ENCODE data around the gene ERGIC1.

- TF ChIP-seq EZH2phosphoT487 (IDR thresholded peaks at IDR 0.05; ENCODE audit: unreplicated experiment) = no peak
- no peak for TF ChIP-seq CTCF (conservative IDR thresholded peaks at IDR 0.05; ENCODE audit: low read depth in 2 of 2)
- TF ChIP-seq EZH2 (IDR thresholded peaks at IDR 0.05; ENCODE audit: low read depth, unreplicated experiment) = no peak
- TF ChIP-seq POLR2AphosphoS5 (IDR thresholded peaks at IDR 0.05; ENCODE audit: low read depth) = no peak
- no peak for TF ChIP-seq STAT1 (IDR thresholded peaks at IDR 0.05; ENCODE audit: unreplicated experiment)
- TF ChIP-seq, protein P1, sequence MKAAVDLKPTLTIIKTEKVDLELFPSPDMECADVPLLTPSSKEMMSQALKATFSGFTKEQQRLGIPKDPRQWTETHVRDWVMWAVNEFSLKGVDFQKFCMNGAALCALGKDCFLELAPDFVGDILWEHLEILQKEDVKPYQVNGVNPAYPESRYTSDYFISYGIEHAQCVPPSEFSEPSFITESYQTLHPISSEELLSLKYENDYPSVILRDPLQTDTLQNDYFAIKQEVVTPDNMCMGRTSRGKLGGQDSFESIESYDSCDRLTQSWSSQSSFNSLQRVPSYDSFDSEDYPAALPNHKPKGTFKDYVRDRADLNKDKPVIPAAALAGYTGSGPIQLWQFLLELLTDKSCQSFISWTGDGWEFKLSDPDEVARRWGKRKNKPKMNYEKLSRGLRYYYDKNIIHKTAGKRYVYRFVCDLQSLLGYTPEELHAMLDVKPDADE (IDR thresholded peaks at IDR 0.05) = no peak
- TF ChIP-seq JUNB (IDR thresholded peaks at IDR 0.05; ENCODE audit: unreplicated experiment) = no peak
- TF ChIP-seq REST (IDR thresholded peaks at IDR 0.05; ENCODE audit: unreplicated experiment) = no peak
- no peak for TF ChIP-seq CREB1 (CRISPR knock-in tag; IDR thresholded peaks at IDR 0.05; ENCODE audit: low read depth)
- TF ChIP-seq NANOG (IDR thresholded peaks at IDR 0.05; ENCODE audit: borderline replicate concordance) = no peak
These were observed 56.6 kb downstream of the ERGIC1 start for GRCh38 chr5:172890659-172891058.
